Natural killer cell treated with Interleukin-12 subunit alpha and Interleukin-12 subunit beta and Interleukin-15 and Interleukin-18, amount 100 ng/mL, for 72 hours (primary cell): ENCODE data around the gene OR10J1. TPM values are rescaled to one million over a fixed set of nuclear protein-coding genes. Genes with fewer than 3 reads are reported as not detected.

Experiments used
- ATAC-seq, 2 donors: fragments of 150-1000 bp; cut with Tn5 transposase in 1 of 2; sonication (Bioruptor Pico), chemical (Tn5 transposase) in 1 of 2; 2 replicates each; pipeline ENCODE4 v1.10.0; 2021
- DNase-seq: peaks from one replicate; pipeline ENCODE4 v3.0.0; 2022; ENCODE audit warnings: low spot score
- H3K27ac Mint-ChIP-seq, 2 donors: 1 replicate in 1 of 2; 2 replicates in 1 of 2; pipeline ENCODE4 v1.8.0; 2022; ENCODE audit warnings: mixed read lengths in 2 of 2, mild to moderate bottlenecking in 1 of 2, moderate library complexity in 1 of 2
- H3K27me3 Mint-ChIP-seq, 2 donors: 1 replicate in 1 of 2; 2 replicates in 1 of 2; pipeline ENCODE4 v1.8.0; 2022; ENCODE audit warnings: mixed read lengths in 2 of 2
- H3K36me3 Mint-ChIP-seq: one replicate; pipeline ENCODE4 v1.8.0; 2022; ENCODE audit warnings: mixed read lengths
- H3K4me1 Mint-ChIP-seq, 2 donors: 1 replicate in 1 of 2; 2 replicates in 1 of 2; pipeline ENCODE4 v1.8.0; 2022; ENCODE audit warnings: low read depth in 2 of 2, mixed read lengths in 2 of 2, mild to moderate bottlenecking in 1 of 2
- H3K4me3 Mint-ChIP-seq: one replicate; pipeline ENCODE4 v1.8.0; 2022; ENCODE audit warnings: mixed read lengths
- H3K9me3 Mint-ChIP-seq: 2 replicates; pipeline ENCODE4 v1.8.0; 2022; ENCODE audit warnings: mixed read lengths
- total RNA-seq, 2 donors: library from RNA; stranded (reverse); gene quantifications; one replicate each; pipeline ENCODE4 v1.2.3, GENCODE V29; 2022

OR10J1 gene, protein sequence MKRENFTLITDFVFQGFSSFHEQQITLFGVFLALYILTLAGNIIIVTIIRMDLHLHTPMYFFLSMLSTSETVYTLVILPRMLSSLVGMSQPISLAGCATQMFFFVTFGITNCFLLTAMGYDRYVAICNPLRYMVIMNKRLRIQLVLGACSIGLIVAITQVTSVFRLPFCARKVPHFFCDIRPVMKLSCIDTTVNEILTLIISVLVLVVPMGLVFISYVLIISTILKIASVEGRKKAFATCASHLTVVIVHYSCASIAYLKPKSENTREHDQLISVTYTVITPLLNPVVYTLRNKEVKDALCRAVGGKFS
- not detected for total RNA-seq

DNA sequence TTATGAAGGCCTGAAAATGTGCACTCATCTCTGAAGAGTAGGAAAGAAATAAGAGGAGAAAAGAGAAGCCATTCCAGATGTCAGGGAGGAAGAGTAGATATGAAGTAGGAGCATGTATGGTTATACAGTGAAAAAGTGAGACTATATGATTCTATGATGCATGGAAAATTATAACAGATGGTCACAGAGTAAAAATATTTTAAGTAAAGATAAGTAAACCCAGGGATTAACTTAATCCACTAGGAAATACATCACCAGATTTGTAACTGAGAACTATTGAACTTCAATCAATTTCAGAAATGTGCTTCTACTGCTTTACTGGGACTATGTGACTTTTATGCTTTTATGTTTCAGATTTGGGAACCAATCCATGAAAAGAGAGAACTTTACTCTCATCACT is at the start of gene OR10J1:
OR10J1 (plus strand) TSS at position 301 of the 400 bp plus-strand sequence; CDS start at position 371, 70 bp downstream.
- no peak for ATAC-seq
- DNase-seq, result no peak
- H3K27me3 Mint-ChIP-seq, result peaks cover 24 to 42% of the 10 kb centered on the region in 2 donors
- no peak within 1 kb of the TSS for H3K4me3 Mint-ChIP-seq
- no peaks in the 10 kb centered on the region for H3K9me3 Mint-ChIP-seq
- H3K36me3 Mint-ChIP-seq, result no peaks in the 10 kb centered on the region
- H3K27ac Mint-ChIP-seq, result no peak within 1 kb of the TSS
- H3K4me1 Mint-ChIP-seq, result no peaks in the 10 kb centered on the region

DNA sequence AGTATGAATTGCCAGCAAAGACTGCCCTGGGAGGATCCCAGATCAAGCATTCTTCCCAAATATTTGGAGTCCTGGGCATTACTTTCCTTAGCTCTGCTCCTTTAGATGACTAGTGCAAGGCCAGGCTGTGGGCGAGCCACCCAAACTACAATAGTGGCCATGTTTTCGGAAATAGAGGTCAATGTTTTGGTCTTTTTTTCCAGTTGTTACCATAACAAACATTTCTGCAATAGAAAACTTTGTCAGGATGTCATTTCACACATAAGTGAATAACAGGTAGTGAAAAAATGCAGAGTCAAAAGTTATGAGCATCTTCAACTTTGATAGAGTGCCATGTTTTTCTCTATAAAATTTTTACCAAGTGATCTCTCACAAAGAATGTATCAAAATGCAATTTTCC is 32.7 kb upstream of the OR10J1 start:
- H3K36me3 Mint-ChIP-seq, result no peaks in the 10 kb centered on the region
- no peaks in the 10 kb centered on the region for H3K4me1 Mint-ChIP-seq
- peaks cover 10 to 53% of the 10 kb centered on the region in 2 donors for H3K27me3 Mint-ChIP-seq
- ATAC-seq, result no peak
- no peak overlapping the region for H3K4me3 Mint-ChIP-seq
- no peak for DNase-seq
- H3K9me3 Mint-ChIP-seq, result no peaks in the 10 kb centered on the region
- H3K27ac Mint-ChIP-seq, result no peak overlapping the region

DNA sequence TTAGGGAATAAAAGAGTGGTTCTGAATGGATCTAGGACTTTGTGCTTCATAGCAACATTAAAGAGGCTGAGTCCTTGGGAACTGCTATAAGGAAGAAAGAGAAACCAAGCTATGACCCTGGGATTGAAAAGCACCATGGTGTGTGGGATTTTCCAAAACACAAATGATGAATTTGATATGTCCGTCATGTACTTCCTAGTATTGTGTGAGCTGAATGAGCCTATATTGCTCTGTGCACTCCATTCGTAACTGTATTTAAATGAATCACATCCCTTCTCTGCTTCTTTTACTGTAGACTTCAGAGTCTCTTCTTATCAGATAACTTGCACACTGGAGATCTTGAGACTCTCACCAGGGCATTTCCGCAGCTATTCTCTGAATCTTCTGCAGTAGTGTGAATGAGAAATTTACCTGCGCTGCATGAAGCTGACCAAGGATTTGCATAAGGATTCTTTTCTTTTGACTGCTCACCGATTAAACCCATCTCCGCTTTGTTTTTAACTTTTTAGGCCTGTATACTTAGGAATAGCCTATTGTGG is 30.6 kb upstream of the OR10J1 start:
- no peak for ATAC-seq
- no peak for DNase-seq
- Mint-ChIP-seq H3K27ac (no peak overlapping the region), H3K27me3 (peaks cover 12 to 34% of the 10 kb centered on the region in 2 donors), H3K36me3 (no peaks in the 10 kb centered on the region), H3K4me3 (no peak overlapping the region), H3K9me3 (peaks cover 3% of the 10 kb centered on the region), H3K4me1 (no peaks in the 10 kb centered on the region)

DNA sequence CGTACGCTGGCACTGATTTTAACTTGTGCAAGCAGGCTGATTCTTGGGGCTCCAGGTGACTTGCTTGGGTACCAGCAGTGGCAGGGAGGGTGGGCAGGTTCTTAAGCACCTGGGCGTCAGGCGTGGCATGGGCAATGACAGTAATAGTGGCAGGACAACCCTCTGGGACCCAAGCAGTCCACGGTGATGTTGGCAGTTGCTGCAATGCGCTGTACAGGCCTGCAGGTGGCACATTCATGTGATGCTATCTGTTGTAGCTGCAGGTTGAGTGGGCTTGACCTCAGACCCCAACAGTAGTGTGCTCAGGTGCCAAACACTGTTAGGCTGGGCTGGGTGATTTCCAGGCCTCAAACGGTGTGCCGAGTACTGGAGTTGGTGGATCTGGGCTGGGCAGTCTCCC is 17.7 kb upstream of the OR10J1 start:
- no peak overlapping the region for H3K4me3 Mint-ChIP-seq
- peaks cover 22% of the 10 kb centered on the region for H3K36me3 Mint-ChIP-seq
- H3K4me1 Mint-ChIP-seq, result no peaks in the 10 kb centered on the region
- peaks cover 16 to 40% of the 10 kb centered on the region in 2 donors for H3K27me3 Mint-ChIP-seq
- peaks cover 15% of the 10 kb centered on the region for H3K9me3 Mint-ChIP-seq
- ATAC-seq (no peak), DNase-seq (no peak)
- H3K27ac Mint-ChIP-seq, result no peak overlapping the region

DNA sequence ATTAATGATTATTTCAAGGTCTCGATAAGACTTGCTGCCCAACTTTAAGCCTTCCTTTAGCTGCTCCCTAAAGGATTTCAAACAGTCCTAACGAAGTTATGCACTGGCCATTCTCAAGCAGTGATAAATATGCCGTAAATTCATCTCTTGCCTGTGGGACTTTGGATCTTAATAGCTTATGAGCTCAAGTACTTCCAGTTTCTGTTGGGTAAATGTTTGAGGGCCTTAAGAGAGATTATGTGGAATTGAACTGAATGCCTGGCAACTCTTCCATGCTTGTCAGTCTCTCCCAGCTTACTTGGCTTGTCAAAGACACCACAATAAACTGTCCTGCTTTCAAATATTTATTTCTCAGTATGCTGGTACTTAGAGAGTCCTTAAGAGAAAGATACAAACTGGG is 11.0 kb upstream of the OR10J1 start:
- Mint-ChIP-seq H3K27ac (no peak overlapping the region), H3K4me3 (no peak overlapping the region), H3K4me1 (no peaks in the 10 kb centered on the region), H3K36me3 (no peaks in the 10 kb centered on the region), H3K27me3 (peaks cover 20 to 40% of the 10 kb centered on the region in 2 donors), H3K9me3 (no peaks in the 10 kb centered on the region)
- no peak for DNase-seq
- ATAC-seq, result no peak

GRCh38 chr1:159429074-159429861 is 10.3 kb upstream of the OR10J1 start:
- no peak for ATAC-seq
- no peak for DNase-seq
- Mint-ChIP-seq H3K27ac (no peak overlapping the region), H3K36me3 (no peaks in the 10 kb centered on the region), H3K4me1 (no peaks in the 10 kb centered on the region), H3K27me3 (peaks cover 20 to 35% of the 10 kb centered on the region in 2 donors), H3K9me3 (no peaks in the 10 kb centered on the region), H3K4me3 (no peak overlapping the region)

DNA sequence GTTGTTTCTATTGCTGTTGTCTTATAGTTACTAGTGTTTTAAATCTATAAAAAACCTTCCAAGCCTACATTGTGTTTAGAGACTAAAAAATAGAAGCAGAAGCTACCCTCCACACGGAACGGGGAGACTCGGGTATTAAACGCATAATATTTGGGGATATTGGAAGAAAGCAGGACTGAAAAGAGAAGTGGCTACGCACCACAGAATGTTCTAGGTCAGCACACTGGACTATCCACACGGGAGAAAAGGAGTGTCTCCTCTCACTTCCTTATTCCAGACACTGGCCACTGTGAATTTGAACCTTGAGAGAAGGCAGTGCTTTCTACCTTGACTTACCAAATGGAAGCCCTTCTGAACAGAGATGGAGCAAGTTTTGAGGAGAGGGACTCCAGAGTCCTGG is 8.5 kb upstream of the OR10J1 start:
- Mint-ChIP-seq H3K36me3 (no peaks in the 10 kb centered on the region), H3K4me1 (no peaks in the 10 kb centered on the region), H3K27ac (no peak overlapping the region), H3K4me3 (no peak overlapping the region), H3K9me3 (no peaks in the 10 kb centered on the region), H3K27me3 (peaks cover 19 to 35% of the 10 kb centered on the region in 2 donors)
- DNase-seq, result no peak
- no peak for ATAC-seq

- Mint-ChIP-seq H3K9me3 (no peaks in the 10 kb centered on the region), H3K4me1 (no peaks in the 10 kb centered on the region), H3K27me3 (peaks cover 23 to 41% of the 10 kb centered on the region in 2 donors), H3K27ac (no peak within 1 kb of the TSS), H3K4me3 (no peak within 1 kb of the TSS), H3K36me3 (no peaks in the 10 kb centered on the region)
- DNase-seq (no peak), ATAC-seq (no peak)
These were observed 7.6 kb upstream of the OR10J1 start, which contains the start of gene OR10J4 for GRCh38 chr1:159431904-159432303. OR10J4 (plus strand) TSS chr1:159432204.

DNA sequence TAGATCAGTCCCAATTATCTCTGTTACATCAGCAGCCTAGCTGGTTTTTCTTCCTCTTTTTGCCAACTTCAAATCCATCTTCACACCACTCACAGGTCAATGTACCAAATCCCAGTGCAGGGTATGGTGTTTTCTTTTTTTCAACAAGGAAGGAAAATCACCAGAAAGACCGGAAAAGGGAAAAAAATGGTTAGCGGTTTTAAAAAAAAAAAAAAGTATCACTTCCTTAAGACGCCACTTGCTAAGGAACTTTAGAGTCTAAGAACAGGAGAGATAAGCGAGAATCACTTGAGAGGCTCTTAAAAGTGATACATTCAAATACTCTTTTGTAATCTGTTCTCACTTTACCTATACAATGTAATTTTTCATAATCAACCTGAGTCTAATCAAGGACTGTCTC is 3.1 kb upstream of the OR10J1 start:
- Mint-ChIP-seq H3K27ac (no peak overlapping the region), H3K27me3 (peaks cover 28 to 47% of the 10 kb centered on the region in 2 donors), H3K4me3 (no peak overlapping the region), H3K36me3 (no peaks in the 10 kb centered on the region), H3K4me1 (no peaks in the 10 kb centered on the region), H3K9me3 (no peaks in the 10 kb centered on the region)
- DNase-seq (no peak), ATAC-seq (no peak)

- no peak for DNase-seq
- no peak overlapping the region for H3K4me3 Mint-ChIP-seq
- H3K36me3 Mint-ChIP-seq, result no peaks in the 10 kb centered on the region
- H3K9me3 Mint-ChIP-seq, result no peaks in the 10 kb centered on the region
- no peak overlapping the region for H3K27ac Mint-ChIP-seq
- peaks cover 16 to 31% of the 10 kb centered on the region in 2 donors for H3K27me3 Mint-ChIP-seq
- H3K4me1 Mint-ChIP-seq, result no peaks in the 10 kb centered on the region
- no peak for ATAC-seq
These were observed 1.8 kb downstream of the OR10J1 start for GRCh38 chr1:159441360-159441759.

- H3K9me3 Mint-ChIP-seq, result no peaks in the 10 kb centered on the region
- no peaks in the 10 kb centered on the region for H3K4me1 Mint-ChIP-seq
- H3K27me3 Mint-ChIP-seq, result peaks cover 19 to 34% of the 10 kb centered on the region in 2 donors
- DNase-seq (no peak), ATAC-seq (no peak)
- no peak overlapping the region for H3K27ac Mint-ChIP-seq
- no peak overlapping the region for H3K4me3 Mint-ChIP-seq
- H3K36me3 Mint-ChIP-seq, result no peaks in the 10 kb centered on the region
These were observed 2.9 kb downstream of the OR10J1 start for GRCh38 chr1:159442428-159442827.

GRCh38 chr1:159443066-159443750 is 3.7 kb downstream of the OR10J1 start:
- peaks cover 25 to 42% of the 10 kb centered on the region in 2 donors for H3K27me3 Mint-ChIP-seq
- no peak for ATAC-seq
- no peak overlapping the region for H3K4me3 Mint-ChIP-seq
- no peaks in the 10 kb centered on the region for H3K36me3 Mint-ChIP-seq
- H3K27ac Mint-ChIP-seq, result no peak overlapping the region
- no peak for DNase-seq
- no peaks in the 10 kb centered on the region for H3K9me3 Mint-ChIP-seq
- H3K4me1 Mint-ChIP-seq, result no peaks in the 10 kb centered on the region

GRCh38 chr1:159444511-159444910 is 5.0 kb downstream of the OR10J1 start:
- DNase-seq (no peak), ATAC-seq (no peak)
- Mint-ChIP-seq H3K4me1 (no peaks in the 10 kb centered on the region), H3K9me3 (no peaks in the 10 kb centered on the region), H3K4me3 (no peak overlapping the region), H3K27ac (no peak overlapping the region), H3K27me3 (peaks cover 24 to 46% of the 10 kb centered on the region in 2 donors), H3K36me3 (no peaks in the 10 kb centered on the region)
